HepG2 (cell line): ENCODE results near the gene TIGAR.

Experiments
- CTCF ChIP-seq: sonication (generic); formaldehyde crosslinking; IDR thresholded peaks from 2 replicates; pipeline ENCODE4 v1.5.0; 2020; ENCODE audit warnings: mild to moderate bottlenecking, missing genetic modification reagents, moderate library complexity
- EZH2 ChIP-seq: conservative IDR thresholded peaks from 2 replicates; pipeline ENCODE4 v1.6.1; 2012; ENCODE audit warnings: mild to moderate bottlenecking, low read depth, low read length, moderate library complexity
- SIN3B ChIP-seq: fragments of 150-350 bp; IDR thresholded peaks from 2 replicates; pipeline ENCODE4 v1.6.1; 2014; ENCODE audit warnings: low read length
- SMC3 ChIP-seq: IDR thresholded peaks from 2 replicates; pipeline ENCODE4 v1.6.1; 2011; ENCODE audit warnings: low read length, improper control_type of control experiment
- ZNF350 ChIP-seq: sonication (generic); formaldehyde crosslinking; IDR thresholded peaks from 2 replicates; pipeline ENCODE4 v1.4.0; 2020; ENCODE audit warnings: mild to moderate bottlenecking, low read depth, missing genetic modification reagents, borderline replicate concordance
- ZZZ3 ChIP-seq: sonication (generic); formaldehyde crosslinking; IDR thresholded peaks from 2 replicates; pipeline ENCODE4 v1.4.0; 2020; ENCODE audit warnings: missing genetic modification reagents, mild to moderate bottlenecking, borderline replicate concordance
- TF ChIP-seq, protein P1 (sequence below): sonication (generic); formaldehyde crosslinking; IDR thresholded peaks from 2 replicates; pipeline ENCODE4 v1.4.0; 2020; ENCODE audit warnings: missing genetic modification reagents

DNA sequence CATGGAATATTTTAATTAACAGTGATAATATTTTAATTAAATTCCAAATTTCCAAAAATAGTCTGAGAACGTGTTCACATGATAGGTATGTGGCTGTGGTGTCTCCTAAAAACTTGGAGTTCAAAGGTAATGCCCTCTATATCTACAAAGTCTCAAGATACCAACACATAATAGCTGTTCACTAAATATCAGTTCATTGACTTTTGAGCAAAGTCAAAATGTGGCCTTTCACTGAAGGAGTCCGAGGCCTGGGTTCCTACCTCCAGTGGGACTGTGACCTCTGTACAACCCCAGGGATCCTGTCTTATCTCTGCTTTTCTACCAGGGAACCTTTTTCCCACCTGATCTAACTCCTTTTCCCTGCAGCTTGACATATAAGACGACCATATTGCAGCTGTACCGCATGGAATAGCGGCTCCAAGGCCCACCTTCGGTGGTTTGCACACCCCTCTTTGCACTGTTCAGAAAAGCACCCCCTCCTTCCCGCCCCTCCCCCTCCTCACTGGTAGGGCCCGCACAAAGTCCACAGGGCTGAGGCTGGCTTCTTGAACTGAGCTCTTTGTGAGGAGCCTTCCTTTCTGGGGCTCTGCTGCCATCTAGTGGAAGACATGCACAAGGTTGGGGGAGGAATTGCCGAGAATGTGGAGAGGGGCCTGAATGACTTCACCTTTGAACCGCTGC lies 44.3 kb upstream of the TIGAR start:
- TF ChIP-seq, protein P1, sequence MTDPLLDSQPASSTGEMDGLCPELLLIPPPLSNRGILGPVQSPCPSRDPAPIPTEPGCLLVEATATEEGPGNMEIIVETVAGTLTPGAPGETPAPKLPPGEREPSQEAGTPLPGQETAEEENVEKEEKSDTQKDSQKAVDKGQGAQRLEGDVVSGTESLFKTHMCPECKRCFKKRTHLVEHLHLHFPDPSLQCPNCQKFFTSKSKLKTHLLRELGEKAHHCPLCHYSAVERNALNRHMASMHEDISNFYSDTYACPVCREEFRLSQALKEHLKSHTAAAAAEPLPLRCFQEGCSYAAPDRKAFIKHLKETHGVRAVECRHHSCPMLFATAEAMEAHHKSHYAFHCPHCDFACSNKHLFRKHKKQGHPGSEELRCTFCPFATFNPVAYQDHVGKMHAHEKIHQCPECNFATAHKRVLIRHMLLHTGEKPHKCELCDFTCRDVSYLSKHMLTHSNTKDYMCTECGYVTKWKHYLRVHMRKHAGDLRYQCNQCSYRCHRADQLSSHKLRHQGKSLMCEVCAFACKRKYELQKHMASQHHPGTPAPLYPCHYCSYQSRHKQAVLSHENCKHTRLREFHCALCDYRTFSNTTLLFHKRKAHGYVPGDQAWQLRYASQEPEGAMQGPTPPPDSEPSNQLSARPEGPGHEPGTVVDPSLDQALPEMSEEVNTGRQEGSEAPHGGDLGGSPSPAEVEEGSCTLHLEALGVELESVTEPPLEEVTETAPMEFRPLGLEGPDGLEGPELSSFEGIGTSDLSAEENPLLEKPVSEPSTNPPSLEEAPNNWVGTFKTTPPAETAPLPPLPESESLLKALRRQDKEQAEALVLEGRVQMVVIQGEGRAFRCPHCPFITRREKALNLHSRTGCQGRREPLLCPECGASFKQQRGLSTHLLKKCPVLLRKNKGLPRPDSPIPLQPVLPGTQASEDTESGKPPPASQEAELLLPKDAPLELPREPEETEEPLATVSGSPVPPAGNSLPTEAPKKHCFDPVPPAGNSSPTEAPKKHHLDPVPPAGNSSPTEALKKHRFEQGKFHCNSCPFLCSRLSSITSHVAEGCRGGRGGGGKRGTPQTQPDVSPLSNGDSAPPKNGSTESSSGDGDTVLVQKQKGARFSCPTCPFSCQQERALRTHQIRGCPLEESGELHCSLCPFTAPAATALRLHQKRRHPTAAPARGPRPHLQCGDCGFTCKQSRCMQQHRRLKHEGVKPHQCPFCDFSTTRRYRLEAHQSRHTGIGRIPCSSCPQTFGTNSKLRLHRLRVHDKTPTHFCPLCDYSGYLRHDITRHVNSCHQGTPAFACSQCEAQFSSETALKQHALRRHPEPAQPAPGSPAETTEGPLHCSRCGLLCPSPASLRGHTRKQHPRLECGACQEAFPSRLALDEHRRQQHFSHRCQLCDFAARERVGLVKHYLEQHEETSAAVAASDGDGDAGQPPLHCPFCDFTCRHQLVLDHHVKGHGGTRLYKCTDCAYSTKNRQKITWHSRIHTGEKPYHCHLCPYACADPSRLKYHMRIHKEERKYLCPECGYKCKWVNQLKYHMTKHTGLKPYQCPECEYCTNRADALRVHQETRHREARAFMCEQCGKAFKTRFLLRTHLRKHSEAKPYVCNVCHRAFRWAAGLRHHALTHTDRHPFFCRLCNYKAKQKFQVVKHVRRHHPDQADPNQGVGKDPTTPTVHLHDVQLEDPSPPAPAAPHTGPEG (CRISPR knock-in tag): no peak
- TF ChIP-seq ZZZ3 (CRISPR knock-in tag) (no peak), SMC3 (peak; percentile 85), EZH2 (0 out of 2 replicates have a peak, but pooled peaks have one; percentile 18), SIN3B (no peak), ZNF350 (CRISPR knock-in tag) (no peak), CTCF (CRISPR knock-in tag) (peak; percentile 96)
